HG03432 (cell line): ENCODE results near the gene TEX35.

ENCODE experiments used
- ATAC-seq: cut with Tn5 transposase; IDR thresholded peaks from one replicate; pipeline ENCODE4 v1.9.1; 2021; ENCODE audit warnings: mild to moderate bottlenecking, moderate library complexity; ENCODE audit not compliant: unreplicated experiment

Gene TEX35

GRCh38 chr1:178512566-178513277, at the start of gene TEX35:
TSS of gene TEX35 (plus strand) at chr1:178513109. CDS start at chr1:178513189, 80 bp downstream.
- no peak for ATAC-seq

- ATAC-seq: no peak
These were observed 48.8 kb upstream of the TEX35 start for GRCh38 chr1:178464141-178464540.

GRCh38 chr1:178464566-178464965, 48.3 kb upstream of the TEX35 start:
- no peak for ATAC-seq

GRCh38 chr1:178465011-178465410, 47.9 kb upstream of the TEX35 start:
- ATAC-seq: no peak

GRCh38 chr1:178467837-178468236, 45.1 kb upstream of the TEX35 start:
- no peak for ATAC-seq

GRCh38 chr1:178470411-178470960, 42.4 kb upstream of the TEX35 start:
- no peak for ATAC-seq

GRCh38 chr1:178472531-178472930, 40.4 kb upstream of the TEX35 start:
- ATAC-seq: peak; percentile 51

- no peak for ATAC-seq
These were observed 35.5 kb upstream of the TEX35 start for GRCh38 chr1:178477373-178477772.

GRCh38 chr1:178477841-178478240, 35.1 kb upstream of the TEX35 start:
- ATAC-seq: no peak

- ATAC-seq: no peak
These were observed 29.5 kb upstream of the TEX35 start for GRCh38 chr1:178483251-178483957.

GRCh38 chr1:178484698-178485225, 28.1 kb upstream of the TEX35 start:
- ATAC-seq: no peak

GRCh38 chr1:178485541-178485981, 27.3 kb upstream of the TEX35 start:
- no peak for ATAC-seq

GRCh38 chr1:178486100-178487069, 26.5 kb upstream of the TEX35 start:
- no peak for ATAC-seq

GRCh38 chr1:178487070-178487615, 25.8 kb upstream of the TEX35 start:
- ATAC-seq: no peak

GRCh38 chr1:178488393-178488792, 24.5 kb upstream of the TEX35 start:
- no peak for ATAC-seq

GRCh38 chr1:178489399-178489798, 23.5 kb upstream of the TEX35 start:
- ATAC-seq: no peak

- no peak for ATAC-seq
These were observed 22.8 kb upstream of the TEX35 start for GRCh38 chr1:178490136-178490535.

- ATAC-seq: no peak
These were observed 21.9 kb upstream of the TEX35 start for GRCh38 chr1:178490967-178491366.

GRCh38 chr1:178491721-178492120, 21.2 kb upstream of the TEX35 start:
- no peak for ATAC-seq

- ATAC-seq: no peak
These were observed 20.6 kb upstream of the TEX35 start for GRCh38 chr1:178492341-178492740.
